SK-N-DZ (cell line): ENCODE measurements around the gene ELAVL2.
"Not testable (repeated sequence)": the region's sequence is repeated elsewhere in the genome, so short reads cannot be mapped to it uniquely, and the experiment has no call there.

ENCODE experiments used
- DNase-seq: peaks from one replicate; pipeline ENCODE4 v3.0.0-alpha.2; 2015; ENCODE audit warnings: low spot score

The ELAVL2 gene

GRCh38 chr9:23723048-23723447 lies 103.0 kb downstream of the ELAVL2 start:
- not testable (repeated sequence) for DNase-seq

- no peak for DNase-seq
Observed at GRCh38 chr9:23721466-23721865, 104.6 kb downstream of the ELAVL2 start.

GRCh38 chr9:23717505-23717904 lies 108.5 kb downstream of the ELAVL2 start:
- no peak for DNase-seq

- no peak for DNase-seq
Observed at GRCh38 chr9:23707249-23707648, 118.8 kb downstream of the ELAVL2 start.

- no peak for DNase-seq
Observed at GRCh38 chr9:23702311-23702922, 123.6 kb downstream of the ELAVL2 start.

GRCh38 chr9:23701291-23701690 lies 124.7 kb downstream of the ELAVL2 start:
- no peak for DNase-seq

GRCh38 chr9:23700359-23700758 lies 125.7 kb downstream of the ELAVL2 start:
- DNase-seq: no peak

- no peak for DNase-seq
Observed at GRCh38 chr9:23698161-23698560, 127.9 kb downstream of the ELAVL2 start.

GRCh38 chr9:23695572-23695971 lies 130.5 kb downstream of the ELAVL2 start:
- no peak for DNase-seq

GRCh38 chr9:23693374-23693773 lies 132.7 kb downstream of the ELAVL2 start:
- no peak for DNase-seq

GRCh38 chr9:23686896-23687295 lies 139.1 kb downstream of the ELAVL2 start:
- DNase-seq: no peak

GRCh38 chr9:23686257-23686656 lies 139.8 kb downstream of the ELAVL2 start:
- DNase-seq: no peak

- no peak for DNase-seq
Observed at GRCh38 chr9:23683611-23684061, 142.4 kb downstream of the ELAVL2 start.

GRCh38 chr9:23682891-23683431 lies 143.1 kb downstream of the ELAVL2 start:
- DNase-seq: no peak

GRCh38 chr9:23682352-23682751 lies 143.7 kb downstream of the ELAVL2 start:
- DNase-seq: no peak

GRCh38 chr9:23677446-23677845 lies 148.6 kb downstream of the ELAVL2 start:
- DNase-seq: no peak

- no peak for DNase-seq
Observed at GRCh38 chr9:23674016-23674585, 151.9 kb downstream of the ELAVL2 start.

GRCh38 chr9:23672151-23672550 lies 153.9 kb downstream of the ELAVL2 start:
- no peak for DNase-seq

- DNase-seq: no peak
Observed at GRCh38 chr9:23669776-23670175, 156.3 kb downstream of the ELAVL2 start.

GRCh38 chr9:23665635-23666034 lies 160.4 kb downstream of the ELAVL2 start:
- no peak for DNase-seq

- DNase-seq: no peak
Observed at GRCh38 chr9:23665051-23665450, 161.0 kb downstream of the ELAVL2 start.

- no peak for DNase-seq
Observed at GRCh38 chr9:23663946-23664345, 162.1 kb downstream of the ELAVL2 start.

GRCh38 chr9:23663536-23663935 lies 162.5 kb downstream of the ELAVL2 start:
- no peak for DNase-seq
